ENCODE results near the gene MPPED2.
A peak's percentile ranks its signal among the peaks of the same experiment; 100 is the strongest.

Gene MPPED2

DNA sequence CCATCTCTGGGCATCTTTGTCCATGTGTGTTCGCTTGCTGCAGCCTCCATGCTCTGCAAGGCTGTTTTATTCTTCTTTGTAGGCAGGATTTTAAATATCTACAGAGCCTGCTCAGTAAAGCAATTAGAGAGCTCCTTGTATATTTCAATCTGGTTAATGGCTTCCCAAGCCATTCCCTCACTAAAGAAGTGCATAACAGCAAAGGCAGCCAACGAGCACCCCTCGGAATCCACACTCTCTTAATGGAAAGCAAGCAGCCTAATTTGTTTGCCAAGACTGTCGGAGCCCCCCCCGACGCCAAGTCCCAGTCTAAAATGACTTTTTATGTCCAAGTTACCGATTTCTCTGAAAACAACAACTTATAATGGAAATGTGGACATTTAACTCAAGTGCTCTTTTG, 139.6 kb downstream of the MPPED2 start:
- no peak for TF ChIP-seq ZBTB7A (IDR thresholded peaks at IDR 0.05; ENCODE audit: low read depth)
- no peak for TF ChIP-seq TEAD4 (IDR thresholded peaks at IDR 0.05)
- TF ChIP-seq, protein P1, sequence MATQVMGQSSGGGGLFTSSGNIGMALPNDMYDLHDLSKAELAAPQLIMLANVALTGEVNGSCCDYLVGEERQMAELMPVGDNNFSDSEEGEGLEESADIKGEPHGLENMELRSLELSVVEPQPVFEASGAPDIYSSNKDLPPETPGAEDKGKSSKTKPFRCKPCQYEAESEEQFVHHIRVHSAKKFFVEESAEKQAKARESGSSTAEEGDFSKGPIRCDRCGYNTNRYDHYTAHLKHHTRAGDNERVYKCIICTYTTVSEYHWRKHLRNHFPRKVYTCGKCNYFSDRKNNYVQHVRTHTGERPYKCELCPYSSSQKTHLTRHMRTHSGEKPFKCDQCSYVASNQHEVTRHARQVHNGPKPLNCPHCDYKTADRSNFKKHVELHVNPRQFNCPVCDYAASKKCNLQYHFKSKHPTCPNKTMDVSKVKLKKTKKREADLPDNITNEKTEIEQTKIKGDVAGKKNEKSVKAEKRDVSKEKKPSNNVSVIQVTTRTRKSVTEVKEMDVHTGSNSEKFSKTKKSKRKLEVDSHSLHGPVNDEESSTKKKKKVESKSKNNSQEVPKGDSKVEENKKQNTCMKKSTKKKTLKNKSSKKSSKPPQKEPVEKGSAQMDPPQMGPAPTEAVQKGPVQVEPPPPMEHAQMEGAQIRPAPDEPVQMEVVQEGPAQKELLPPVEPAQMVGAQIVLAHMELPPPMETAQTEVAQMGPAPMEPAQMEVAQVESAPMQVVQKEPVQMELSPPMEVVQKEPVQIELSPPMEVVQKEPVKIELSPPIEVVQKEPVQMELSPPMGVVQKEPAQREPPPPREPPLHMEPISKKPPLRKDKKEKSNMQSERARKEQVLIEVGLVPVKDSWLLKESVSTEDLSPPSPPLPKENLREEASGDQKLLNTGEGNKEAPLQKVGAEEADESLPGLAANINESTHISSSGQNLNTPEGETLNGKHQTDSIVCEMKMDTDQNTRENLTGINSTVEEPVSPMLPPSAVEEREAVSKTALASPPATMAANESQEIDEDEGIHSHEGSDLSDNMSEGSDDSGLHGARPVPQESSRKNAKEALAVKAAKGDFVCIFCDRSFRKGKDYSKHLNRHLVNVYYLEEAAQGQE (IDR thresholded peaks at IDR 0.05; ENCODE audit: low read depth): no peak
- no peak for TF ChIP-seq RAD21 (IDR thresholded peaks at IDR 0.05; ENCODE audit: low read depth)
- TF ChIP-seq TCF12 (IDR thresholded peaks at IDR 0.05; ENCODE audit: low read depth): no peak
- TF ChIP-seq FOXM1 (IDR thresholded peaks at IDR 0.05; ENCODE audit: borderline replicate concordance, low read depth): no peak
- TF ChIP-seq EGR1 (IDR thresholded peaks at IDR 0.05): no peak
- no peak for TF ChIP-seq TAF1 (IDR thresholded peaks at IDR 0.05; ENCODE audit: low read depth)
- TF ChIP-seq EP300 (IDR thresholded peaks at IDR 0.05; ENCODE audit: borderline replicate concordance): no peak
- no peak for TF ChIP-seq CEBPB (IDR thresholded peaks at IDR 0.05)
- TF ChIP-seq, protein P2, sequence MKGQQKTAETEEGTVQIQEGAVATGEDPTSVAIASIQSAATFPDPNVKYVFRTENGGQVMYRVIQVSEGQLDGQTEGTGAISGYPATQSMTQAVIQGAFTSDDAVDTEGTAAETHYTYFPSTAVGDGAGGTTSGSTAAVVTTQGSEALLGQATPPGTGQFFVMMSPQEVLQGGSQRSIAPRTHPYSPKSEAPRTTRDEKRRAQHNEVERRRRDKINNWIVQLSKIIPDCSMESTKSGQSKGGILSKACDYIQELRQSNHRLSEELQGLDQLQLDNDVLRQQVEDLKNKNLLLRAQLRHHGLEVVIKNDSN (IDR thresholded peaks at IDR 0.05): no peak
- no peak for TF ChIP-seq CREB1 (IDR thresholded peaks at IDR 0.05; ENCODE audit: low read depth)
- no peak for TF ChIP-seq NFIC (IDR thresholded peaks at IDR 0.05)
- no peak for TF ChIP-seq YY1 (IDR thresholded peaks at IDR 0.05; ENCODE audit: low read depth)
- TF ChIP-seq, protein P3, sequence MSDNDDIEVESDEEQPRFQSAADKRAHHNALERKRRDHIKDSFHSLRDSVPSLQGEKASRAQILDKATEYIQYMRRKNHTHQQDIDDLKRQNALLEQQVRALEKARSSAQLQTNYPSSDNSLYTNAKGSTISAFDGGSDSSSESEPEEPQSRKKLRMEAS (IDR thresholded peaks at IDR 0.05): no peak

DNA sequence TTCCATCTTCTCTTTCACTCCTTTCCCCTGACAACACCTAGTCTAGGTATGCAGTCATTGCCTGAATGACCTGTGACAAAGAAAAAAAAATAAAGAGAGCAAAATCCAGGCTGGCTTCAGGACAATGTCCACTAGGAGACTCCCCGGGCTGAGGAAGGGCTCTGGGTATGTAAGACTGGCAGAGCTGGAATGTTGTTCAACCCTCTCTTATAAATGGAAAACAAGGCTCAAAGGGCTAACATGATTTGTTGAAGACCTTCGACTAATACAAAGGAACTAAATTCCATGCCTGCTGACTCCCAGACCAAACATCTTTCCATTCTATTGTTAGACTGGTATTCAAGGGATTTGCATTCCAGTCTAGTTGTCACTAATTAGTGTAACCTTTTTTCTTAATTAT, 141.1 kb downstream of the MPPED2 start:
- TF ChIP-seq RAD21 (IDR thresholded peaks at IDR 0.05; ENCODE audit: low read depth) (peak; percentile 32; the same call in 1 of the 2 replicates), TEAD4 (IDR thresholded peaks at IDR 0.05) (peak; percentile 70), EP300 (IDR thresholded peaks at IDR 0.05; ENCODE audit: borderline replicate concordance) (peak; percentile 39; the same call in 1 of the 2 replicates), ZBTB7A (IDR thresholded peaks at IDR 0.05; ENCODE audit: low read depth) (no peak), NFIC (IDR thresholded peaks at IDR 0.05) (0 out of 2 replicates have a peak, but pooled peaks have one; percentile 15), FOXM1 (IDR thresholded peaks at IDR 0.05; ENCODE audit: borderline replicate concordance, low read depth) (no peak), EGR1 (IDR thresholded peaks at IDR 0.05) (no peak), TCF12 (IDR thresholded peaks at IDR 0.05; ENCODE audit: low read depth) (0 out of 2 replicates have a peak, but pooled peaks have one; percentile 30)
- TF ChIP-seq, protein P3 (IDR thresholded peaks at IDR 0.05): no peak

DNA sequence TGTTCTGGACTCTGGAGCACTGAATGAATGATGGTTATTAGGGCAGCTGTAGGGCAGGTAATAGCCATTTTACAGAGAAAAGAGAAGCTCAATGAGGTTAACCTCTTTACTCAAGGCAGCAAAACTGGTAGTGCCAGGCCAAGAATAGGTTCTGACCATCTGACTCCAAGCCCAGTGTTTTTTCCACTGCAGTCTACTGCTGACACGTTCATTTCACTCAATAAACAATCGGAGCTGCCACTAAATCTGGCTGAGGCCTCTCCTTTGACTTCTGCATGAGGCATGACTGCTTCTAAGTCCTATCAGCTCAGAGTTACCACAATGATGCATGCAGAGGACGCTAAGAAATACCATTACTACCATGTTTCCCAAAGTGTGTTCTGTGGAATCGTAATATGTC, 145.6 kb downstream of the MPPED2 start:
- no peak for TF ChIP-seq TCF12 (IDR thresholded peaks at IDR 0.05; ENCODE audit: low read depth)
- TF ChIP-seq CEBPB (IDR thresholded peaks at IDR 0.05): no peak
- no peak for TF ChIP-seq CREB1 (IDR thresholded peaks at IDR 0.05; ENCODE audit: low read depth)
- TF ChIP-seq RAD21 (IDR thresholded peaks at IDR 0.05; ENCODE audit: low read depth): no peak
- TF ChIP-seq EGR1 (IDR thresholded peaks at IDR 0.05): no peak
- no peak for TF ChIP-seq NFIC (IDR thresholded peaks at IDR 0.05)
- TF ChIP-seq FOXM1 (IDR thresholded peaks at IDR 0.05; ENCODE audit: borderline replicate concordance, low read depth): no peak
- TF ChIP-seq, protein P3 (IDR thresholded peaks at IDR 0.05): no peak
- no peak for TF ChIP-seq TEAD4 (IDR thresholded peaks at IDR 0.05)
- TF ChIP-seq YY1 (IDR thresholded peaks at IDR 0.05; ENCODE audit: low read depth): no peak
- TF ChIP-seq, protein P2 (IDR thresholded peaks at IDR 0.05): no peak
- no peak for TF ChIP-seq EP300 (IDR thresholded peaks at IDR 0.05; ENCODE audit: borderline replicate concordance)

DNA sequence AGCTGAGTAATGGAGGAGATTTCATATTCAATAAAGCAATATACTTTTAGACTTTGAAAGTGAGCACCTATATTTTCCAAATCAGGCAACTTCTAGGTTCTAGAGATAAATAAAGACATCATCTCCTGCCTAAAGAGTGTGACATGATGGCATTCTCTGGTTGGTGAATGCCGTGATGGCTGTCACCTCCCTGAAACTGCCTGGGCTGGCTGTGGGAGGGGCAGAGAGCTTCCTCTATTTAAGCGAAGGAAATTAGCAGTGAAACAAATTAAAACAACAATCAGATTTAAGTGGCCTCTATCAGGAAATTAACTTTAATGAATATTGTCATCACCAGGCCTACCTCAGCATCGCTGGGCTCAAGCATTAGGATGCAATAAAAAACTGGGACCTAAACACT, 149.4 kb downstream of the MPPED2 start:
- TF ChIP-seq YY1 (IDR thresholded peaks at IDR 0.05; ENCODE audit: low read depth): no peak
- TF ChIP-seq, protein P1 (IDR thresholded peaks at IDR 0.05; ENCODE audit: low read depth): no peak
- TF ChIP-seq NFIC (IDR thresholded peaks at IDR 0.05): no peak
- TF ChIP-seq TCF12 (IDR thresholded peaks at IDR 0.05; ENCODE audit: low read depth): no peak
- TF ChIP-seq, protein P3 (IDR thresholded peaks at IDR 0.05): no peak
- TF ChIP-seq ZBTB7A (IDR thresholded peaks at IDR 0.05; ENCODE audit: low read depth): no peak
- TF ChIP-seq FOXM1 (IDR thresholded peaks at IDR 0.05; ENCODE audit: borderline replicate concordance, low read depth): no peak
- no peak for TF ChIP-seq TAF1 (IDR thresholded peaks at IDR 0.05; ENCODE audit: low read depth)
- no peak for TF ChIP-seq RAD21 (IDR thresholded peaks at IDR 0.05; ENCODE audit: low read depth)
- no peak for TF ChIP-seq TEAD4 (IDR thresholded peaks at IDR 0.05)
- no peak for TF ChIP-seq CREB1 (IDR thresholded peaks at IDR 0.05; ENCODE audit: low read depth)
- no peak for TF ChIP-seq CEBPB (IDR thresholded peaks at IDR 0.05)
- TF ChIP-seq, protein P2 (IDR thresholded peaks at IDR 0.05): no peak
- TF ChIP-seq EP300 (IDR thresholded peaks at IDR 0.05; ENCODE audit: borderline replicate concordance): no peak
- no peak for TF ChIP-seq EGR1 (IDR thresholded peaks at IDR 0.05)

Data from Ishikawa (cell line).